GM12875 (cell line): ENCODE measurements around the gene ATXN7L1.

Experiments
- H3K4me3 ChIP-seq: one replicate; pipeline ENCODE4 v1.5.1; 2011; ENCODE audit warnings: low read depth, low read length, control low read depth
- TF ChIP-seq, protein P1 (sequence below): IDR thresholded peaks from 2 replicates; pipeline ENCODE4 v1.5.1; 2011; ENCODE audit warnings: low read depth, mild to moderate bottlenecking, control low read depth, inconsistent platforms, low read length, moderate library complexity, borderline replicate concordance; ENCODE audit not compliant: insufficient read depth

ATXN7L1 gene

GRCh38 chr7:105875505-105875904 is 894 bp downstream of the ATXN7L1 start:
- TF ChIP-seq, protein P1, sequence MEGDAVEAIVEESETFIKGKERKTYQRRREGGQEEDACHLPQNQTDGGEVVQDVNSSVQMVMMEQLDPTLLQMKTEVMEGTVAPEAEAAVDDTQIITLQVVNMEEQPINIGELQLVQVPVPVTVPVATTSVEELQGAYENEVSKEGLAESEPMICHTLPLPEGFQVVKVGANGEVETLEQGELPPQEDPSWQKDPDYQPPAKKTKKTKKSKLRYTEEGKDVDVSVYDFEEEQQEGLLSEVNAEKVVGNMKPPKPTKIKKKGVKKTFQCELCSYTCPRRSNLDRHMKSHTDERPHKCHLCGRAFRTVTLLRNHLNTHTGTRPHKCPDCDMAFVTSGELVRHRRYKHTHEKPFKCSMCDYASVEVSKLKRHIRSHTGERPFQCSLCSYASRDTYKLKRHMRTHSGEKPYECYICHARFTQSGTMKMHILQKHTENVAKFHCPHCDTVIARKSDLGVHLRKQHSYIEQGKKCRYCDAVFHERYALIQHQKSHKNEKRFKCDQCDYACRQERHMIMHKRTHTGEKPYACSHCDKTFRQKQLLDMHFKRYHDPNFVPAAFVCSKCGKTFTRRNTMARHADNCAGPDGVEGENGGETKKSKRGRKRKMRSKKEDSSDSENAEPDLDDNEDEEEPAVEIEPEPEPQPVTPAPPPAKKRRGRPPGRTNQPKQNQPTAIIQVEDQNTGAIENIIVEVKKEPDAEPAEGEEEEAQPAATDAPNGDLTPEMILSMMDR = no peak
- no peak overlapping the region for H3K4me3 ChIP-seq

GRCh38 chr7:105874055-105874454 is 2.3 kb downstream of the ATXN7L1 start:
- H3K4me3 ChIP-seq = no peak overlapping the region
- TF ChIP-seq, protein P1 = no peak

- TF ChIP-seq, protein P1 = no peak
- no peak overlapping the region for H3K4me3 ChIP-seq
Measured at GRCh38 chr7:105872491-105872890, 3.9 kb downstream of the ATXN7L1 start.

DNA sequence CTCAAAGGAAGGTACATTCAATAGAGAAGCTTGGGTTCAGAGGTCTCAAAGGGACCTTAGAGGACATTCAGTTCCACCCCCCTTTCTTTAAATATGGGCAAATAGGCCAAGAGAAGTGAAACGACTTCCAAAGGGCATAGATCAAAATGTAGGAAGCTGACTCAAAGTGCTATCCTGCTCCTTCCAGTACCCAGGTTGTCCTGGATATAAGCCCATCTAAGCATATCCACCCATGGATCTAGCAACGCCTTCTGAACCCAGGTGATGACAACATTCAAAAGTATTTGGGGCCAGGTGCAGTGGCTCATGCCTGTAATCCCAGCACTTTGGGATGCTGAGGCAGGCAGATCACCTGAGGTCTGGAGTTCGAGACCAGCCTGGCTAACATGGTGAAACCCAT is 5.3 kb downstream of the ATXN7L1 start:
- TF ChIP-seq, protein P1 = no peak
- no peak overlapping the region for H3K4me3 ChIP-seq

DNA sequence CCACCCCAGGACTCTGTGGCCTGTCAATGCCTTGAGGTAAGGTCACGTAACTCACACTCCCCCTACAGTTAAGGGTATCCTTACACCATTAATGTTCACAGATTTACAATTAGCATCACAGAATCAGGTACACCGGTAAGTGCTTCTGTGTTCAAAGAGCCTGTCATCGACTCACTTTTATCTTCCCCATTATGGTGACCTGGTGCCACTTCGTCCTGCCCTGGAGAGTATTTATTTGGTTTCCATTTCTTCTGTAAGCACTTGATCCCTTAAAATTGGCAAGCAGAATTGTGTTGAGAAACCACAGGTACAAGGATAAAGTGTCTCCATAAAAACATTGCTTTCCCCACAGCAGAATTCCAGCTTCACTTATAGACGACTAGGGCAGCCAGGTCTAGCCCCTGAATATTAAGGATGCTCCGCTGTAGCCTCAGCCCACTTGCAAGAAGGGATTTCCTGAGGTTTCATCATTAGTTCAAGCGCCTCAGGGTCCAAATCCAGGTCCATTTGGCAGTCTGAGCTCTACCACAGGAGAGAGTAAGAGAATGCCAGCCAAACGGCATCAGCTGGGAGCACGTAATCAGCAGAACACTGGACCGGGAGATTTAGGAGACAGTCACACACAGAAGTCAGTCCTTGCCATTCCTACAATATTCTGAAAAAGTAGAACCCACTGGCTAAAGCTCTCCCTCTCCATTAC is 10.1 kb downstream of the ATXN7L1 start:
- H3K4me3 ChIP-seq = no peak overlapping the region
- TF ChIP-seq, protein P1 = no peak

DNA sequence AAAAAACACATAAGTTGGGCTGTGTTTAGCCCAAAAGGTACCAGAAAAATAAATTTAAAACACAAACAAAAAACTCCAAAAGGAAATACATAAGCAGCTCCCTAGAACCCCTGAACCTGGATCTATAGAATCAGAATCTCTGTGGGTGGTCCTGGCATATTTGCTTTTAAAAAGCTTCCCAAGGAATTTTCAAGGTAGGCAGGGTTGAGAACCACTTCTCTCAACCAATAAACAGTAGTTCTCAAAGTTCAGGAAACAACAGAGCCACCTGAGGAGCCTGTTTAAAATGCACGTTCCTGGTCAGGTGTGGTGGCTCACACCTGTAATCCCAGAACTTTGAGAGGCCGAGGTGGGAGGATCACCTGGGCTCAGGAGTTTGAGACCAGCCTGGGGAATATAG is 12.5 kb downstream of the ATXN7L1 start:
- TF ChIP-seq, protein P1 = no peak
- no peak overlapping the region for H3K4me3 ChIP-seq

GRCh38 chr7:105862770-105863169 is 13.6 kb downstream of the ATXN7L1 start:
- no peak overlapping the region for H3K4me3 ChIP-seq
- TF ChIP-seq, protein P1 = no peak
